Endothelial cell (in vitro differentiated cells): ENCODE measurements around the gene P2RY2. TPM values are rescaled to one million over a fixed set of nuclear protein-coding genes. Genes with fewer than 3 reads are reported as not detected.

Source experiments
- DNase-seq: peaks from one replicate; pipeline ENCODE4 v3.0.0; 2021; ENCODE audit warnings: low spot score
- H3K27ac Mint-ChIP-seq: one replicate; pipeline ENCODE4 v1.8.0; 2021; ENCODE audit warnings: mixed read lengths, inconsistent platforms; ENCODE audit not compliant: unreplicated experiment
- H3K27me3 Mint-ChIP-seq: one replicate; pipeline ENCODE4 v1.8.0; 2021; ENCODE audit warnings: mild to moderate bottlenecking, moderate library complexity, mixed read lengths, inconsistent platforms; ENCODE audit not compliant: unreplicated experiment
- H3K36me3 Mint-ChIP-seq: one replicate; pipeline ENCODE4 v1.8.0; 2021; ENCODE audit warnings: mild to moderate bottlenecking, low read depth, mixed read lengths, inconsistent platforms; ENCODE audit not compliant: unreplicated experiment
- H3K4me1 Mint-ChIP-seq: one replicate; pipeline ENCODE4 v1.8.0; 2021; ENCODE audit warnings: mild to moderate bottlenecking, mixed read lengths, inconsistent platforms; ENCODE audit not compliant: unreplicated experiment
- H3K4me3 Mint-ChIP-seq: one replicate; pipeline ENCODE4 v1.8.0; 2021; ENCODE audit warnings: mild to moderate bottlenecking, mixed read lengths, inconsistent platforms; ENCODE audit not compliant: unreplicated experiment
- H3K9me3 Mint-ChIP-seq: one replicate; pipeline ENCODE4 v1.8.0; 2021; ENCODE audit warnings: mixed read lengths, inconsistent platforms; ENCODE audit not compliant: unreplicated experiment
- long read RNA-seq: library from polyadenylated mRNA; unstranded; transcript quantifications from one replicate; pipeline ENCODE4 v2.0.0, GENCODE V29; 2020; ENCODE audit not compliant: unreplicated experiment
- total RNA-seq: library from RNA; stranded (reverse); fragmentation: NEBNext Ultra II Directional; extraction: Animal tissue kit (Norgen Biotek cat#: 25700); gene quantifications from one replicate; pipeline ENCODE4 v1.2.1, GENCODE V29; 2021; ENCODE audit not compliant: unreplicated experiment
- TF ChIP-seq, protein P1 (sequence below): fragments of 200-600 bp; sonication (generic); IDR thresholded peaks from one replicate; pipeline ENCODE4 v1.5.0; 2021; ENCODE audit warnings: antibody characterized with exemption; ENCODE audit not compliant: unreplicated experiment

The P2RY2 gene
- 0.10 TPM for total RNA-seq
- long read RNA-seq: 0 reads

DNA sequence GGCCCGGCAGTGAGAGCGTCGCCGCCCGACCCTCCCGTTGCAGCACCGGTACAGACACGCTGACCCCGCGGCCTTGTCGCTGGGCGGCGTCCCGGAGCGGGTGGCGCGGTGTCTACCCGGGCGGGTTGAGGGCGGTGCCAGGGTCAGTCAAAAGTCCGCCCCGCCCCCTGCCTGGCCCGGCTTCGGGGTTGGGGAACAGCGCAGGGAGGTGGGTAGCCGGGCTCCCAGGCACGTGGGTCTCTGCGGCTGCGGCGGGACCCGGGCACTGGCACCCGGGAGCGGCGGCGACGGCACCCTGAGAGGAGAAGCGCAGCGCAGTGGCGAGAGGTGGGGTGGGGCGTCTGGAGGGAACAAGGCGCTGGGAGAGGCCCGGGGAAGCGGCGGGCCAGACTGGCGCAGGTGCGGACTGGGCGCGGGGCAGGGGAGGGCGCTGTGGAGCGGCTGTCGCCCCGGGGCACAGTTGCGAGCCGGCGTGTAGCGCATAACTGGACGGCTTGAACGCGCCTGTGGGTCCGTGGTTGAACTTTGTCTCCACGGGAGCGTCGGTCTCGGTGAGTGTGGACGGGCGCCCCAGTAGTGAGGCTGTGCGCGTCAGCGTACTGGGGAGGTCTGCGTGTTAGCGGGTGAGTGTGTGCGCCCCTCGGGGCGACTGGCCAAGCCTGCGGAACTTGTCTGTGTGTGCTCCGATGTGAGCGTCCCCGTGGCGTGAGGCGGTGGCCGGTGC, at the start of gene P2RY2:
P2RY2 (plus strand) TSS at position 176 of the 724 bp plus-strand sequence. CDS start 15,879 bp downstream, outside the sequence.
- no peaks in the 10 kb centered on the region for H3K9me3 Mint-ChIP-seq
- H3K36me3 Mint-ChIP-seq: no peaks in the 10 kb centered on the region
- H3K27ac Mint-ChIP-seq: no peak within 1 kb of the TSS
- peak within 1 kb of the TSS; percentile 78 for H3K4me3 Mint-ChIP-seq
- H3K4me1 Mint-ChIP-seq: peaks cover 5% of the 10 kb centered on the region
- TF ChIP-seq, protein P1, sequence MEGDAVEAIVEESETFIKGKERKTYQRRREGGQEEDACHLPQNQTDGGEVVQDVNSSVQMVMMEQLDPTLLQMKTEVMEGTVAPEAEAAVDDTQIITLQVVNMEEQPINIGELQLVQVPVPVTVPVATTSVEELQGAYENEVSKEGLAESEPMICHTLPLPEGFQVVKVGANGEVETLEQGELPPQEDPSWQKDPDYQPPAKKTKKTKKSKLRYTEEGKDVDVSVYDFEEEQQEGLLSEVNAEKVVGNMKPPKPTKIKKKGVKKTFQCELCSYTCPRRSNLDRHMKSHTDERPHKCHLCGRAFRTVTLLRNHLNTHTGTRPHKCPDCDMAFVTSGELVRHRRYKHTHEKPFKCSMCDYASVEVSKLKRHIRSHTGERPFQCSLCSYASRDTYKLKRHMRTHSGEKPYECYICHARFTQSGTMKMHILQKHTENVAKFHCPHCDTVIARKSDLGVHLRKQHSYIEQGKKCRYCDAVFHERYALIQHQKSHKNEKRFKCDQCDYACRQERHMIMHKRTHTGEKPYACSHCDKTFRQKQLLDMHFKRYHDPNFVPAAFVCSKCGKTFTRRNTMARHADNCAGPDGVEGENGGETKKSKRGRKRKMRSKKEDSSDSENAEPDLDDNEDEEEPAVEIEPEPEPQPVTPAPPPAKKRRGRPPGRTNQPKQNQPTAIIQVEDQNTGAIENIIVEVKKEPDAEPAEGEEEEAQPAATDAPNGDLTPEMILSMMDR: peak; percentile 35
- DNase-seq: peak; percentile 67
- peaks cover 12% of the 10 kb centered on the region for H3K27me3 Mint-ChIP-seq

DNA sequence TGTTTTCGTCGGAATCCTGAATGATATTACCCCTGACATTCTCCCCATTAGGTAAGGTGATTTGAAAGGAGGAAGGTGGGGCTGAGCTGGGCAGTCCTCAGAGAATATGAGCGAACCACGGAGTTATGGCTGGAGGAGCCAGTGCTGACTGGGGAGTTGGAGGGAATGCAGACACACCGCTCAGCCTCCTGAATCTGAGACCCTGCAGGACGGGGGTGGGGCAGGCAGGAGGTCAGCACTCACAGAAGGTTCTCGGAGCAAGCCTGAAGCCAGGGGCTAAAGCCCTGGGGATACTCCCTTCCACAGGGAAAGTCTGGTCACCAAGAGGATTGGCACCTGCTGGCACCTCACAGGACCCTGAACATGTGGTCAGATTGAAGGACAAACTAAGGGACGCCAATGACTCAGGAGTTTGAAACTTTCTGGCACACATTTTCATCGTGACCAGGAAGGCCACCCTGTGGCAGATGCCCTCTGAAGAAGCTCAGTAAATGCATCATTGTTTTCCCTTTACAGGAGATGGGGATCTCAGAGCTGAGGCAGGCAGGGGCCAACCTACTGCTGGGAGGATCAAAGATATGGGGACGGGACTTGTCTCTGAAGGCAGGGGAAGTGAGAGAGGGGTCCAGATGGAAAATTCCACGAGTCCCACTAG, 49.0 kb upstream of the P2RY2 start:
- Mint-ChIP-seq H3K27me3 (peaks cover 5% of the 10 kb centered on the region), H3K27ac (peak overlapping the region; percentile 46), H3K4me1 (peaks cover 24% of the 10 kb centered on the region), H3K9me3 (no peaks in the 10 kb centered on the region), H3K36me3 (no peaks in the 10 kb centered on the region), H3K4me3 (no peak overlapping the region)
- no peak for DNase-seq
- TF ChIP-seq, protein P1: no peak

DNA sequence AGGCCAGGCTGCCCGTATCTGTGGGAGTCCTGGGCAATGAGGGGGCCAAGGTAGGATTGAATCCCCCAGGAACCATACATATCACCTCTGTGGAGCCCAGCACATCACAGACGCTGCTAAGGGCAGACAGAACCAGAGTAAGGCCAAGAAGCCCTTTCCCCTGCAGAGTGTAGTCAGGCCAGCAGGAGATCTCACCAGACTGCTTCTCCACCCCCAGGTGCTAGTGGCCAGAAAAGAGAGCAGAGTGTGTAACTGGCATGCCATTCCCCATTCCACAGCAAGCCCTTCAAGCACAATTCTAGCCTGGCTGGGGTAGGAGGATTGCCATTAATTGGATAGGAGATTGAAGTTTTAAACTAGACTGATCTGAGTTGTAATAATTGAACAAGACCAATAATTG, 47.9 kb upstream of the P2RY2 start:
- DNase-seq: no peak
- peaks cover 7% of the 10 kb centered on the region for H3K27me3 Mint-ChIP-seq
- H3K4me3 Mint-ChIP-seq: no peak overlapping the region
- TF ChIP-seq, protein P1: no peak
- H3K36me3 Mint-ChIP-seq: no peaks in the 10 kb centered on the region
- H3K9me3 Mint-ChIP-seq: no peaks in the 10 kb centered on the region
- peaks cover 17% of the 10 kb centered on the region for H3K4me1 Mint-ChIP-seq
- H3K27ac Mint-ChIP-seq: no peak overlapping the region

DNA sequence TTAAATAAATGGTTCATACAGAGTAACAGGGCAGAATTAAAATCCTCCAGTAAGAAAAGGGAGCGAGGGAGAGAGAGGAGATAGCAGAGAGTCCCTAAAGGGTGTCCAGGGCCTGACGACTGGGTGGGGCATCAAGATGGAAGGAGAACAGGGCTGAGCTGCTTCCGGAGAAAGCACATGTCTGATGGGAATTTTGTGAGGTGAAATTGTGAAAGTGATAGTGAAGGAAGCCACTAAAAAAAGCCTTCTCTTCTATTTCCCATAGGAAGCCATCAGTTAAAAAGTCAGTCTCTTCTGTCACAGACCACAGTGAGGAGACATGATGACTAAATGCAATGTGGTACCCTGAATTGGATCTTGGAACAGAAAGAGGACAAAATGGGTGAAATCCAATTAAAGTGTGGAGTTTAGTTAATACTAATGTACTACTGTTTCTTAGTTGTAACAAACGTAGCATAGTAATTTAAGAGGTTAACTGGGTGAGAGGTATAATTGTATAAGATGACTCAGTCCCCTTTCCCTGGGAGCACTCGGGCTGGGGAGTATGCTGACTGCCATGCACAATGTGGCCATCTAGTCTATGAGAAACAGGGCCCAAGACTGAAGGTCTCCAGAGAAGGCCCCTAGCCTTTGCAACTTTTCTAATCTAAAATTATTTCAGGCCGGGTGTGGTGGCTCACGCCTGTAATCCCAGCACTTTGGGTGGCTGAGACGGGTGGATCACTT, 46.5 kb upstream of the P2RY2 start:
- Mint-ChIP-seq H3K9me3 (no peaks in the 10 kb centered on the region), H3K36me3 (no peaks in the 10 kb centered on the region), H3K27ac (no peak overlapping the region), H3K27me3 (peaks cover 7% of the 10 kb centered on the region), H3K4me3 (no peak overlapping the region), H3K4me1 (peaks cover 16% of the 10 kb centered on the region)
- TF ChIP-seq, protein P1: no peak
- no peak for DNase-seq
